Neutrophil (primary cell): ENCODE measurements around the gene COL5A2.

Experiments used
- H3K27ac ChIP-seq: fragments of 200-600 bp; sonication (generic); 2 replicates; pipeline ENCODE4 v1.5.1; 2016; ENCODE audit warnings: mild to moderate bottlenecking, moderate library complexity
- H3K27me3 ChIP-seq: fragments of 200-600 bp; sonication (generic); 2 replicates; pipeline ENCODE4 v1.6.0; 2016; ENCODE audit warnings: mild to moderate bottlenecking
- H3K36me3 ChIP-seq: fragments of 200-600 bp; sonication (generic); 2 replicates; pipeline ENCODE4 v1.5.1; 2017
- H3K4me1 ChIP-seq, 2 experiments: fragments of 200-600 bp in 1 of 2; sonication (generic) in 1 of 2; 1 replicate in 1 of 2; 2 replicates in 1 of 2; pipeline versions ENCODE4 v1.5.1 to v1.6.1; 2013 to 2016; ENCODE audit warnings: low read depth in 1 of 2, low read length in 1 of 2, mild to moderate bottlenecking in 1 of 2, moderate library complexity in 1 of 2; ENCODE audit not compliant: control insufficient read depth in 1 of 2, insufficient read depth in 1 of 2
- H3K4me3 ChIP-seq, 2 experiments: fragments of 200-600 bp in 1 of 2; sonication (generic) in 1 of 2; 1 replicate in 1 of 2; 2 replicates in 1 of 2; pipeline ENCODE4 v1.5.1; 2013 to 2016; ENCODE audit warnings: low read depth in 1 of 2, low read length in 1 of 2, mild to moderate bottlenecking in 1 of 2, moderate library complexity in 1 of 2
- H3K9me3 ChIP-seq: fragments of 200-600 bp; sonication (generic); 2 replicates; pipeline ENCODE4 v1.5.1; 2016
- CTCF ChIP-seq: fragments of 200-600 bp; sonication (generic); IDR thresholded peaks from 2 replicates; pipeline ENCODE4 v1.5.1; 2016; ENCODE audit warnings: antibody characterized with exemption

COL5A2 gene

DNA sequence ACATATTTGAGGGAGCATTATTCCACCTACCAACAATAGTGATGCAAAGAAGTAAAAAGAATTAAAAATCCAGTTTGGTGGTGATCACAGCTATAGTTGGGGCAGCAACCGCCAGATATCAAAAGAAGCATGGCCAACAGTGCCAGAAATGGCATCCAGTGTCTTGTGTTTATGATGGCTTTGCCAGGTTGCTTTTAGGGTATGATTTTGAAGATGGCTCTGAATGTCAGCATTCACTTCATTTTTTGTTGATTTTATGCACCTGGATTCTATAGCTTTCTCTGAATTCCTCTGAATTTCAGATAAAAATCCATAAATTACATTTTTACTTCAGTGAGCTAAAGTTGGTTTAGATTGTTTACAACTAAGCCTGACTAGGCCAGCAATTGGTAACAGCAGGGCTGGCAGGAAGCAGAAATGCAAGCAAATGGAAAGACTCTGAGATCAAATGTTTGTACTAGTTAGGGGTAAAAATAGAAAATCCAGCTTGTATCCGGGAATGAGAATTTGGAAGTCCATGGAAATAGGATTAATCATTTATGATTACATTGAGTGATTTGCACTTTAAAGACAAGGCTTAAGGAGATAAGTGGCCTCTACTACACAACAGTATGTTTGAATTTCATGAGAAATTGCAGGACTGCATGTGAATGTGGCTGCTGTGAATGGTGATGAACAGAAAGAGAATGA lies 165.0 kb downstream of the COL5A2 start:
- H3K9me3 ChIP-seq: no peaks in the 10 kb centered on the region
- no peak for TF ChIP-seq CTCF
- H3K27ac ChIP-seq: no peak overlapping the region
- no peaks in the 10 kb centered on the region for H3K27me3 ChIP-seq
- no peaks in the 10 kb centered on the region for H3K4me1 ChIP-seq
- no peak overlapping the region for H3K4me3 ChIP-seq
- no peaks in the 10 kb centered on the region for H3K36me3 ChIP-seq

GRCh38 chr2:189013671-189014448 lies 165.7 kb downstream of the COL5A2 start:
- Histone ChIP-seq H3K4me1 (no peaks in the 10 kb centered on the region), H3K27me3 (no peaks in the 10 kb centered on the region), H3K4me3 (no peak overlapping the region), H3K9me3 (no peaks in the 10 kb centered on the region), H3K27ac (no peak overlapping the region), H3K36me3 (no peaks in the 10 kb centered on the region)
- TF ChIP-seq CTCF: no peak

GRCh38 chr2:189013031-189013430 lies 166.5 kb downstream of the COL5A2 start:
- Histone ChIP-seq H3K27me3 (no peaks in the 10 kb centered on the region), H3K4me1 (no peaks in the 10 kb centered on the region), H3K36me3 (no peaks in the 10 kb centered on the region), H3K4me3 (no peak overlapping the region), H3K27ac (no peak overlapping the region), H3K9me3 (no peaks in the 10 kb centered on the region)
- TF ChIP-seq CTCF: no peak

DNA sequence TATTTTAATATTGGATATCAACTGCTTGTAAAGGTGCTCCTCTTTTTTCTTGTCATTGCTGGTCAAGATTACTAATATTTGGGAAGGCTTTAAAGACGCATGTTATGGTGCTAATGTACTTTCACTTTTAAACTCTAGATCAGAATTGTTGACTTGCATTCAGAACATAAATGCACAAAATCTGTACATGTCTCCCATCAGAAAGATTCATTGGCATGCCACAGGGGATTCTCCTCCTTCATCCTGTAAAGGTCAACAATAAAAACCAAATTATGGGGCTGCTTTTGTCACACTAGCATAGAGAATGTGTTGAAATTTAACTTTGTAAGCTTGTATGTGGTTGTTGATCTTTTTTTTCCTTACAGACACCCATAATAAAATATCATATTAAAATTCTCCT lies 167.2 kb downstream of the COL5A2 start:
- Histone ChIP-seq H3K27me3 (no peaks in the 10 kb centered on the region), H3K9me3 (no peaks in the 10 kb centered on the region), H3K27ac (no peak overlapping the region), H3K4me1 (no peaks in the 10 kb centered on the region), H3K36me3 (no peaks in the 10 kb centered on the region), H3K4me3 (no peak overlapping the region)
- TF ChIP-seq CTCF: no peak

DNA sequence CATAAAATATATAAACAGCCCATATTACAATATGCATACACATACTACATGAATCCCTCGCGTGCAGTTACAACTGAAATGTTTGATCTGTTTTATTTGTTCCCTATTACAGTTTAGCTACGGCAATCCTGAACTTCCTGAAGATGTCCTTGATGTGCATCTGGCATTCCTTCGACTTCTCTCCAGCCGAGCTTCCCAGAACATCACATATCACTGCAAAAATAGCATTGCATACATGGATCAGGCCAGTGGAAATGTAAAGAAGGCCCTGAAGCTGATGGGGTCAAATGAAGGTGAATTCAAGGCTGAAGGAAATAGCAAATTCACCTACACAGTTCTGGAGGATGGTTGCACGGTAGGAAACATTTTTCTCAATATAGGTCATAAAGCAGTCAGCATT lies 169.0 kb downstream of the COL5A2 start:
- Histone ChIP-seq H3K9me3 (no peaks in the 10 kb centered on the region), H3K36me3 (no peaks in the 10 kb centered on the region), H3K27ac (no peak overlapping the region), H3K27me3 (no peaks in the 10 kb centered on the region), H3K4me1 (no peaks in the 10 kb centered on the region), H3K4me3 (no peak overlapping the region)
- no peak for TF ChIP-seq CTCF
